ENCODE measurements around the gene TFR2. TPM values are rescaled to one million over a fixed set of nuclear protein-coding genes. Genes with fewer than 3 reads are reported as not detected.
A peak's percentile ranks its signal among the peaks of the same experiment; 100 is the strongest.

The TFR2 gene
- total and polyA plus RNA-seq, 9 of the 15 experiments (the other 6 are each of a cell fraction or from before 2014, with no cell fraction given) = 3.8 to 123 (median 51.1) TPM

- DNase-seq (ENCODE audit: extremely low read depth in 1 of 4, low spot score in 3 of 4) (peak in 2 of 4 experiments; percentile 8 to 11), FAIRE-seq (no peak), ATAC-seq (no peak)
- Histone ChIP-seq H4K20me1 (replicated peaks; ENCODE audit: control insufficient read depth, insufficient read depth, low read length) (peaks cover 24% of the 10 kb centered on the region), H3K4me2 (ENCODE audit: insufficient read depth, low read length) (no peak overlapping the region), H3K27me3 (ENCODE audit: control insufficient read depth in 2 of 2, insufficient read depth in 2 of 2, low read length in 2 of 2) (no peaks in the 10 kb centered on the region), H3K4me1 (replicated peaks in 1 of 2; ENCODE audit: control insufficient read depth in 2 of 2, insufficient read depth in 2 of 2, low read length in 2 of 2) (peaks cover 17 to 68% of the 10 kb centered on the region in 2 experiments), H3K4me3 (no peak overlapping the region), H3K9ac (ENCODE audit: insufficient read depth in 1 of 2, low read depth in 2 of 2, low read length in 2 of 2) (peak overlapping the region in 1 of 2 experiments; percentile 39; a peak in 2 of 4 replicates), H3K9me1 (ENCODE audit: control insufficient read depth, insufficient read depth, low read length) (no peaks in the 10 kb centered on the region), H3K79me2 (ENCODE audit: control insufficient read depth, insufficient read depth, low read length) (peaks cover 53% of the 10 kb centered on the region), H3K9me3 (replicated peaks; ENCODE audit: control insufficient read depth, insufficient read depth, low read depth, low read length) (no peaks in the 10 kb centered on the region), H2AFZ (ENCODE audit: low read depth, low read length) (no peak overlapping the region), H3K36me3 (ENCODE audit: control insufficient read depth, insufficient read depth, low read length) (peaks cover 77% of the 10 kb centered on the region; the same call in 2 of the 3 replicates), H3K27ac (ENCODE audit: extremely low read depth, low read depth, low read length) (no peak overlapping the region)
- in situ Hi-C loops (cut with MboI) = no loop called here
- WGBS (ENCODE audit: insufficient coverage, low coverage, missing lambda C conversion rate) = 87% methylated on average over 14 of the region's 16 CpGs
- BruUV-seq (replicated peaks) = no TSS peak
- ChIA-PET CTCF (ENCODE audit: low intra/inter-chr PET ratio) (no interaction called here), POLR2A (interaction anchor here (1.1 to 1.6 kb wide), 3 partner anchors 9 to 13 kb away, joined by 3 to 5 read pairs (median 4); no protein-coding TSS in a partner anchor)
- TF ChIP-seq TEAD1 (CRISPR knock-in tag; IDR thresholded peaks at IDR 0.05) (no peak), CREM (IDR thresholded peaks at IDR 0.05; ENCODE audit: low read depth) (no peak), ZC3H8 (IDR thresholded peaks at IDR 0.05) (no peak), ZKSCAN8 (CRISPR knock-in tag; IDR thresholded peaks at IDR 0.05) (no peak)
- intact Hi-C loops (cut with micrococcal nuclease) = no loop called here
These were observed 47.0 kb upstream of the TFR2 start for GRCh38 chr7:100688326-100688860.

DNA sequence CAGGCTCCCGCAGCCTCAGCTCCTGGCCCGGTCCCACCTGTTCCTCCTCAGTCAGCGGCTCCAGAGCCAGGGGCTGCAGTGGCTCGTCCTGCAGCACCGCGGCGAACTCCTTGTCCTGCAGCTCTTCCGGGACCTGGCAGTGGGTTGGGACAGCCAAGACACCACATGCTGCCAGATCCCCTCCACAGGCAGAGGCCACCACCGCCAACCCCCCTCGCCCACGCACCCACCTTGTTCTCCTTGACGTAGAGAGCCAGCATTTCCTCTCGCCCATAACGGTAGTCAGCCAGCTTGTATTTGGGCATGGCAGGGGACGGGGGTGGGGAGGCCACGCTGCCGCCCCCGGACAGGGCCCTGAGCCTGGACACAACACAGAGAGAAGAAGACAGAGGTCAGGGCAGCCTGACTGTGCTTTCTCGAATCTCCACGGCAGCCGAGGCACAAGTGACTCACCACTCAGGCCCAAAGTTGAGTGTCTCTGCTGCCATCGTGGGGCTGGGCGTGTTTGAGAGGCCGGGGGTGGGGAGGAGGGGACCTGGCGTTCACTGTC lies 46.5 kb upstream of the TFR2 start:
- Histone ChIP-seq H3K79me2 (ENCODE audit: control insufficient read depth, insufficient read depth, low read length) (peaks cover 48% of the 10 kb centered on the region), H3K36me3 (ENCODE audit: control insufficient read depth, insufficient read depth, low read length) (peaks cover 83% of the 10 kb centered on the region; the same call in 2 of the 3 replicates), H3K4me2 (ENCODE audit: insufficient read depth, low read length) (no peak overlapping the region), H3K4me3 (no peak overlapping the region), H2AFZ (ENCODE audit: low read depth, low read length) (no peak overlapping the region), H3K9ac (ENCODE audit: insufficient read depth in 1 of 2, low read depth in 2 of 2, low read length in 2 of 2) (peak overlapping the region in 1 of 2 experiments; percentile 10; a peak in 1 of 4 replicates), H4K20me1 (replicated peaks; ENCODE audit: control insufficient read depth, insufficient read depth, low read length) (peaks cover 24% of the 10 kb centered on the region), H3K4me1 (replicated peaks in 1 of 2; ENCODE audit: control insufficient read depth in 2 of 2, insufficient read depth in 2 of 2, low read length in 2 of 2) (peaks cover 15 to 72% of the 10 kb centered on the region in 2 experiments), H3K9me3 (replicated peaks; ENCODE audit: control insufficient read depth, insufficient read depth, low read depth, low read length) (no peaks in the 10 kb centered on the region), H3K9me1 (ENCODE audit: control insufficient read depth, insufficient read depth, low read length) (no peaks in the 10 kb centered on the region), H3K27me3 (ENCODE audit: control insufficient read depth in 2 of 2, insufficient read depth in 2 of 2, low read length in 2 of 2) (no peaks in the 10 kb centered on the region), H3K27ac (ENCODE audit: extremely low read depth, low read depth, low read length) (no peak overlapping the region)
- FAIRE-seq (no peak), DNase-seq (ENCODE audit: extremely low read depth in 1 of 4, low spot score in 3 of 4) (peak in 2 of 4 experiments; percentile 9 to 14), ATAC-seq (no peak)
- no TSS peak for BruUV-seq (replicated peaks)
- intact Hi-C loops (cut with micrococcal nuclease) = no loop called here
- 86% methylated on average over 17 of the region's 25 CpGs for WGBS (ENCODE audit: insufficient coverage, low coverage, missing lambda C conversion rate)
- POLR2A ChIA-PET = interaction anchor here (0.6 to 1.1 kb wide), 2 partner anchors 10 to 168 kb away, joined by 3 read pairs; no protein-coding TSS in a partner anchor
- in situ Hi-C loops (cut with MboI) = no loop called here
- CTCF ChIA-PET (ENCODE audit: low intra/inter-chr PET ratio) = no interaction called here
- peak; percentile 56 for TF ChIP-seq RBFOX2 (IDR thresholded peaks at IDR 0.05; ENCODE audit: low read depth, low read length)
- no peak for TF ChIP-seq CHCHD3 (CRISPR knock-in tag; IDR thresholded peaks at IDR 0.05)
- peak; percentile 88 for TF ChIP-seq EGR1 (conservative IDR thresholded peaks at IDR 0.05)
- no peak for TF ChIP-seq ZNF586 (CRISPR knock-in tag; conservative IDR thresholded peaks at IDR 0.05)
- no peak for TF ChIP-seq TAL1 (IDR thresholded peaks at IDR 0.05)
- TF ChIP-seq POLR2G (IDR thresholded peaks at IDR 0.05; ENCODE audit: low read depth, low read length) = peak; percentile 15; the same call in 1 of the 2 replicates

All from K562 (cell line).